ENCODE data around the gene TP53I11.

GRCh38 chr11:44967930-44968496, 17.3 kb upstream of the TP53I11 start:
- TF ChIP-seq, protein P1, sequence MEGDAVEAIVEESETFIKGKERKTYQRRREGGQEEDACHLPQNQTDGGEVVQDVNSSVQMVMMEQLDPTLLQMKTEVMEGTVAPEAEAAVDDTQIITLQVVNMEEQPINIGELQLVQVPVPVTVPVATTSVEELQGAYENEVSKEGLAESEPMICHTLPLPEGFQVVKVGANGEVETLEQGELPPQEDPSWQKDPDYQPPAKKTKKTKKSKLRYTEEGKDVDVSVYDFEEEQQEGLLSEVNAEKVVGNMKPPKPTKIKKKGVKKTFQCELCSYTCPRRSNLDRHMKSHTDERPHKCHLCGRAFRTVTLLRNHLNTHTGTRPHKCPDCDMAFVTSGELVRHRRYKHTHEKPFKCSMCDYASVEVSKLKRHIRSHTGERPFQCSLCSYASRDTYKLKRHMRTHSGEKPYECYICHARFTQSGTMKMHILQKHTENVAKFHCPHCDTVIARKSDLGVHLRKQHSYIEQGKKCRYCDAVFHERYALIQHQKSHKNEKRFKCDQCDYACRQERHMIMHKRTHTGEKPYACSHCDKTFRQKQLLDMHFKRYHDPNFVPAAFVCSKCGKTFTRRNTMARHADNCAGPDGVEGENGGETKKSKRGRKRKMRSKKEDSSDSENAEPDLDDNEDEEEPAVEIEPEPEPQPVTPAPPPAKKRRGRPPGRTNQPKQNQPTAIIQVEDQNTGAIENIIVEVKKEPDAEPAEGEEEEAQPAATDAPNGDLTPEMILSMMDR (conservative IDR thresholded peaks at IDR 0.05), result no peak
- no peak for TF ChIP-seq ZFX (IDR thresholded peaks at IDR 0.05)

Measured in C4-2B (cell line).